RWPE1 (cell line): Measurements from ENCODE around the gene EVC.
"Not testable (repeated sequence)": the region's sequence is repeated elsewhere in the genome, so short reads cannot be mapped to it uniquely, and the experiment has no call there.

Experiments
- CTCF ChIA-PET: fragments of 350-600 bp; sonication (Branson Sonifier 250); formaldehyde crosslinking; extraction: SDS; loops from one replicate; lab custom pipeline; 2021; lab: Yijun Ruan, JAX
- POLR2A ChIA-PET: fragments of 400-600 bp; formaldehyde crosslinking; extraction: SDS; loops from one replicate; lab custom pipeline; 2020; ENCODE audit warnings: antibody characterized with exemption; ENCODE audit not compliant: low non-redundant PET; lab: Yijun Ruan, JAX
- DNase-seq: peaks from one replicate; pipeline ENCODE4 v3.0.0; 2012; ENCODE audit warnings: low spot score
- H3K27ac ChIP-seq: fragments of 450-650 bp; 2 replicates; pipeline ENCODE4 v1.5.1; 2017
- CTCF ChIP-seq: fragments of 450-650 bp; conservative IDR thresholded peaks from 2 replicates; pipeline ENCODE4 v1.5.1; 2017; ENCODE audit warnings: low read depth, mild to moderate bottlenecking

Gene EVC

DNA sequence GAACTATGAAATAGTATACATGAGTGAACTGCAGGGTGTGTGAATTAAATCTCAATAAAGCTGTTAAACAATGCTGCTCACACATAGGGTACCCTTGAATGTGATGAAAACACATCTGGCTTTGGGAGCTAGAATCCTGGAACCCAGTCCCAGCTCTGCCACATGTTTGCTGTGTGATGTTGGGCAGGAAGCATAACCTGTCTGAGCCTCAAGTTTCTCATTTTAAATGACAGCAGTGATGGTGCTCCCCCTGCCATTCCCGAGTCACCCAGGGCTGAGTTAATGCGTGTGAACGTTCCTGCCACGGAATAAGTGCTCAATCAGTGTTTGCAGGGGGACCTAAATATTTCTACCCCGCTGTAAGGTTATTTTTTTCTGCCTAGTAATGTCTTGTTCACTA is 10.9 kb downstream of the EVC start:
- DNase-seq = no peak
- TF ChIP-seq CTCF = no peak
- POLR2A ChIA-PET = no interaction called here
- CTCF ChIA-PET = interaction anchor here (0.5 kb wide), 1 partner anchor 77 kb away, joined by 4 read pairs; no protein-coding TSS in a partner anchor
- peak overlapping the region; percentile 10; the same call in 1 of the 2 replicates for H3K27ac ChIP-seq

DNA sequence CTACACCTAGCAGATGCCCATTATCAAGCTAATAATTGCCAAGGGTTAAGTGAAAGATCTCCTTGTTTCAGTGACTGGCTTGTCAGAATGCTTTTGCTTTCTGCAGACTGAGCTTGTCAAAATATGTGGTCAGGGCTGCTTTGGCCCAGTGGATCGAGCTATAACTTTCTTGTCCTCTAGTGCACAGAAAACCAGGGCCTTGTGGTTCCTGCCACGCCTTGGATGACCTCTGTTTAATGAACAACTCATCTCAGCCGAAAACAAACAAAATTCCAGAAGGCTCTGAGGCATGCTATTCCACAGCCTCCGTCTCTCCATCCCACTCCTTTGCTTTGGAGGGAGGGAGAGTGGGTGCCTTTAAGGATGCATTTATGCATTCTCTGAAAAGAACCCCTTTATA is 11.3 kb downstream of the EVC start:
- DNase-seq = no peak
- no peak for TF ChIP-seq CTCF
- ChIA-PET CTCF (interaction anchor here (0.5 kb wide), 1 partner anchor 76 kb away, joined by 4 read pairs; no protein-coding TSS in a partner anchor), POLR2A (no interaction called here)
- H3K27ac ChIP-seq = peak overlapping the region; percentile 10; the same call in 1 of the 2 replicates

DNA sequence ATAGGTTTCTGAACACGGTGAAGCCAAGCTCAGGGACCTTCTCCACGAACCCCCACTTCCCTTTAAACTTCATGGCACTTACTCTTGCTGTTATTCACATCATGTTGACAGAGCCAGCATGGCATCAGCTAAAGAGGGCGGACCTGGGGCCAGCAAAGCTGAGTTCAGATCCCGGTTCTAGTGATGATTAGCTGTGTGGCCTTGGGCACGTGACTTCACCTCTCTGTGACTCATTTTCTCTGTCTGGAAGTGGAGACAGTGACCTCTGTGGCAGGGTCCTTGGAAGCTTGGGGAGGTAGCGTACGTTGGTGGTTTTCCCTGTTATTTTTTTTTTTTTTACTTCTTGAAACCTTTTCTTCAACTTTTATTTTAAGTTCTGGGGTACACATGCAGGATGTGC is 13.4 kb downstream of the EVC start:
- no peak for DNase-seq
- no peak overlapping the region for H3K27ac ChIP-seq
- ChIA-PET POLR2A (no interaction called here), CTCF (no interaction called here)
- TF ChIP-seq CTCF = no peak

DNA sequence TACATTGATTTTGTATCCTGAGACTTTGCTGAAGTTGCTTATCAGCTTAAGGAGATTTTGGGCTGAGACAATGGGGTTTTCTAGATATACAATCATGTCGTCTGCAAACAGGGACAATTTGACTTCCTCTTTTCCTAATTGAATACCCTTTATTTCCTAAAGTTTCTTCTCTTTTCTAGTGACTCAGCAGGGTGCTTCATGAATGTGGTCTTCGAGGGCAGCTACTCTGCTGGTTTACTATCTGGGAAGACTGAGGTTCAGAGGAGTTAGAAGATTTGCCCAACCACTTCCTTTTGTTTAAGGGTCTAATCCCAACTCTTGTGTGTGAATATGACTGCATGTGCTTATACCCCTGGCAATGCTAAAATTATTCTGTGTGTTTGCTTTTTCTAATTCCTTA is 17.4 kb downstream of the EVC start:
- CTCF ChIA-PET, DNase-seq, POLR2A ChIA-PET, H3K27ac ChIP-seq: not testable (repeated sequence)

GRCh38 chr4:5730436-5730835 is 19.4 kb downstream of the EVC start:
- CTCF ChIA-PET = no interaction called here
- DNase-seq = no peak
- H3K27ac ChIP-seq = peak overlapping the region; percentile 15; the same call in 1 of the 2 replicates
- POLR2A ChIA-PET = interaction anchor here (0.6 kb wide), 1 partner anchor 203 kb away, joined by 3 read pairs; no protein-coding TSS in a partner anchor
- no peak for TF ChIP-seq CTCF

DNA sequence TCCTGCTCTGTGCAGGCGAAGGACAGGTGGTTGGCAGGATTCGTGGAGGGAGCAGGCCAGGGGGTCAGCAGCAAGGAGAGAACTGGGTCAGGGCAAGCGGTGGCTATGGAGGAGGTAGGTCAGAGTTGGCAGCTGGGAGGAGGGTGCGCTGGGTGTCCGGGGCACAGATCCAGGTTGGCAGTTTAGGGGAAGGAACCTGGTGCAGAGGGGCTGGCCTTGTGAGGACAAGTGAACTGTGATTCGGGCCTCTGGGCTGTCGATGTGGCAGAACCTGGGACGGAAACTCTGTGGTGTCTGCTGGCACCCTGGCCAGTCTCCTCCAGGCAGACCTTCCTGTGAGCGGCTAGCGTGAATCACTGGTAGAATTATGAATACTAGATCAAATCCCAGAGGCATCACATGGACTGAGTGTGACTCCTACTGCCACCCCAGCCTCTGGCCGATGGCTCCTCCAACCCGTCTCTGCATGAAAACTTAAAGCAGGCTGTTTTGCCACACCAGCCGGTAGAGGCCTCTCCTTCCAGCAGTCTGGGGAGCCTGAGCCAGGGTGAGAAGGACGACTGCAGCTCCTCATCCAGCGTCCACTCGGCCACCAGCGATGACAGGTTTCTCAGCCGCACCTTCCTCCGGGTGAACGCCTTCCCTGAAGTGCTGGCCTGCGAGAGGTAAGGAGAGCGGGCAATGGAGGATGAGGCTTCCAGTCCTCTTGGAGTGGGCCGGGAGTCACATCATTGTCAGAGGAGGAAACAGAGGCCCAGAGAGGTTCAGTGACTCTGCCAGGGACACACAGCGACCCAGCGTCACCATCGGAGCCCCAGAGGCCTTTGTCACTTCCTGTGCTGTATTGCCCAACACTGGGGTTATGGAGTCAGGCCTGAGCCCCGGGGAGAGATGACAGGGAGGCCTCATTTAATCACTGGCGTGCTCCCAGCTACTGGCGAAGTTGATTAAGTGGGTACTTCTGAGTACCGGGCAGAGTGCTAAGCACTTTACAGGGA is 20.3 kb downstream of the EVC start:
- no peak for DNase-seq
- ChIA-PET CTCF (no interaction called here), POLR2A (interaction anchor here (0.6 kb wide), 1 partner anchor 204 kb away, joined by 3 read pairs; no protein-coding TSS in a partner anchor)
- no peak for TF ChIP-seq CTCF
- H3K27ac ChIP-seq = peak overlapping the region; percentile 15; the same call in 1 of the 2 replicates

DNA sequence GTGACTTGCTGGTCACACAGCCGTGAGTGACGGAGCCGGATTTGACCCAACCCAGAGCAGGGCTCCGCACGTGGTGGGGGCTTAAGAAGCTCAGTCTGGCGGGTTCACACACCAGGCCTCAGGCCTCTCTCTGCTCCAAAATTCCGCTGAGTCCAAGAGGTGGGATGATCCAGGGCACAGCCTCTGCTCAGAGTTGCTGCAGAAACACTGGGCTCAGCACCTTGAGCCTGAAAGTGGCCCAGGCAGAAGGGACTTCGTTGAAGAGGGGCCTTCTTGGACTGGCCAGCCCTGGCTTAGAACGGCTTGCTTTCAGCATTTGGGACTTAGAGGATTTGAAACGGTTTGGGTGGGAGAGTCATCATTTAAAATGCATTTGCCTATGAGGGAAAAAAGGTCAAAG is 21.2 kb downstream of the EVC start:
- CTCF ChIA-PET = no interaction called here
- POLR2A ChIA-PET = no interaction called here
- DNase-seq = no peak
- no peak for TF ChIP-seq CTCF
- H3K27ac ChIP-seq = no peak overlapping the region
